OCI-LY1 (cell line): ENCODE measurements around the gene C6orf118.

Experiments used
- H2AFZ ChIP-seq: fragments of 200-600 bp; sonication (generic), shearing (Covaris generic); 2 replicates; pipeline ENCODE4 v1.6.0; 2014; ENCODE audit warnings: antibody characterized with exemption, mild to moderate bottlenecking, low read length
- H3F3A ChIP-seq: fragments of 200-600 bp; sonication (generic), shearing (Covaris generic); 2 replicates; pipeline ENCODE4 v1.6.0; 2014; ENCODE audit warnings: mild to moderate bottlenecking, antibody characterized with exemption, low read length, moderate library complexity; ENCODE audit not compliant: insufficient read depth
- H3K27ac ChIP-seq: fragments of 200-600 bp; sonication (generic); 2 replicates; pipeline ENCODE4 v1.5.1; 2014; ENCODE audit warnings: low read length, mixed run types, mild to moderate bottlenecking, low read depth; ENCODE audit not compliant: poor library complexity, severe bottlenecking
- H3K27me3 ChIP-seq: fragments of 200-600 bp; sonication (generic); 2 replicates; pipeline ENCODE4 v1.6.0; 2014; ENCODE audit warnings: antibody characterized with exemption, mild to moderate bottlenecking, low read length, moderate library complexity; ENCODE audit not compliant: insufficient read depth
- H3K36me3 ChIP-seq: fragments of 200-600 bp; sonication (generic); 2 replicates; pipeline ENCODE4 v1.6.1; 2014; ENCODE audit warnings: mild to moderate bottlenecking, antibody characterized with exemption, low read length, moderate library complexity, mixed read lengths; ENCODE audit not compliant: insufficient read depth
- H3K4me1 ChIP-seq: fragments of 200-600 bp; sonication (generic); 2 replicates; pipeline ENCODE4 v1.5.1; 2014; ENCODE audit warnings: mild to moderate bottlenecking, low read length, moderate library complexity; ENCODE audit not compliant: insufficient read depth, severe bottlenecking
- H3K4me2 ChIP-seq: fragments of 200-600 bp; sonication (generic), shearing (Covaris generic); 2 replicates; pipeline ENCODE4 v1.6.1; 2014; ENCODE audit warnings: low read length
- H3K4me3 ChIP-seq: fragments of 200-600 bp; sonication (generic); 2 replicates; pipeline ENCODE4 v1.5.1; 2014; ENCODE audit warnings: low read length, low read depth, mild to moderate bottlenecking, mixed read lengths; ENCODE audit not compliant: poor library complexity, severe bottlenecking
- H3K79me2 ChIP-seq: fragments of 200-600 bp; shearing (Covaris generic); 2 replicates; pipeline ENCODE4 v1.6.1; 2016; ENCODE audit warnings: mixed run types, low read length, mixed read lengths; ENCODE audit not compliant: insufficient read depth
- H3K9ac ChIP-seq: fragments of 200-600 bp; sonication (generic), shearing (Covaris generic); 2 replicates; pipeline ENCODE4 v1.6.1; 2014; ENCODE audit warnings: mild to moderate bottlenecking, low read length, mixed read lengths
- H3K9me2 ChIP-seq: fragments of 200-600 bp; sonication (generic), shearing (Covaris generic); 2 replicates; pipeline ENCODE4 v1.6.1; 2014; ENCODE audit warnings: low read depth, mild to moderate bottlenecking, low read length, mixed read lengths
- H3K9me3 ChIP-seq: fragments of 200-600 bp; shearing (Covaris generic); 2 replicates; pipeline ENCODE4 v1.6.1; 2014; ENCODE audit warnings: low read length, mixed read lengths
- H4K20me1 ChIP-seq: fragments of 200-600 bp; sonication (generic), shearing (Covaris generic); 2 replicates; pipeline ENCODE4 v1.6.0; 2016; ENCODE audit warnings: mild to moderate bottlenecking, low read length; ENCODE audit not compliant: insufficient read depth
- EZH2 ChIP-seq: fragments of 200-600 bp; sonication (generic), shearing (Covaris generic); IDR thresholded peaks from 2 replicates; pipeline ENCODE4 v1.8.0; 2017; ENCODE audit warnings: borderline replicate concordance, mixed run types, mild to moderate bottlenecking, antibody characterized with exemption, low read length, moderate library complexity, mixed read lengths
- TF ChIP-seq, protein P1 (sequence below): fragments of 200-600 bp; sonication (generic), shearing (Covaris generic); IDR thresholded peaks from 2 replicates; pipeline ENCODE4 v1.5.1; 2017; ENCODE audit warnings: mild to moderate bottlenecking, antibody characterized with exemption, low read length, moderate library complexity, mixed read lengths

C6orf118 gene

DNA sequence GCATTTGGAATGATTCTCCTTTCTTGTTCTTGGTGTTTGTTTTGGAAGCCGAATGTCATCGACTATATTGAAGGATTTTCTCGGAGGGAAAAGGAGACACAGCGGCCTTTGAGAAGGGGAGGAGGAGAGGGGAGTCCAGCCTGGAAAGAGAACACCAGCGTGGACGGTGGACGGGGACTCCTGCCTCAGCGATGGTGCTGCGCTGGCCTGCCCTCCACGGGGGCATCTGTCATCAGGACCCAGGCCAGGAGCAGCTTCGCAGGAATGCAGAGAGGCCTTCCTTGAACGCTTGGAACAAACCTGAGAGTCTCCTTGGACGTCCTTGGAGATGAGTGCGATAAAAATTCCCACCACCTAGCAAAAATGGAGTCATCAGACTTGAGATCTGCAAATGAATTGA lies 8.3 kb upstream of the C6orf118 start:
- no peaks in the 10 kb centered on the region for H3K27me3 ChIP-seq
- no peaks in the 10 kb centered on the region for H3K4me1 ChIP-seq
- no peaks in the 10 kb centered on the region for H3K9me3 ChIP-seq
- H3K27ac ChIP-seq, result no peak overlapping the region
- no peak overlapping the region for H3K9ac ChIP-seq
- no peak overlapping the region for H2AFZ ChIP-seq
- H3K9me2 ChIP-seq, result no peaks in the 10 kb centered on the region
- no peak overlapping the region for H3K4me2 ChIP-seq
- H3F3A ChIP-seq, result no peaks in the 10 kb centered on the region
- no peak overlapping the region for H3K4me3 ChIP-seq
- TF ChIP-seq EZH2, result no peak
- TF ChIP-seq, protein P1, sequence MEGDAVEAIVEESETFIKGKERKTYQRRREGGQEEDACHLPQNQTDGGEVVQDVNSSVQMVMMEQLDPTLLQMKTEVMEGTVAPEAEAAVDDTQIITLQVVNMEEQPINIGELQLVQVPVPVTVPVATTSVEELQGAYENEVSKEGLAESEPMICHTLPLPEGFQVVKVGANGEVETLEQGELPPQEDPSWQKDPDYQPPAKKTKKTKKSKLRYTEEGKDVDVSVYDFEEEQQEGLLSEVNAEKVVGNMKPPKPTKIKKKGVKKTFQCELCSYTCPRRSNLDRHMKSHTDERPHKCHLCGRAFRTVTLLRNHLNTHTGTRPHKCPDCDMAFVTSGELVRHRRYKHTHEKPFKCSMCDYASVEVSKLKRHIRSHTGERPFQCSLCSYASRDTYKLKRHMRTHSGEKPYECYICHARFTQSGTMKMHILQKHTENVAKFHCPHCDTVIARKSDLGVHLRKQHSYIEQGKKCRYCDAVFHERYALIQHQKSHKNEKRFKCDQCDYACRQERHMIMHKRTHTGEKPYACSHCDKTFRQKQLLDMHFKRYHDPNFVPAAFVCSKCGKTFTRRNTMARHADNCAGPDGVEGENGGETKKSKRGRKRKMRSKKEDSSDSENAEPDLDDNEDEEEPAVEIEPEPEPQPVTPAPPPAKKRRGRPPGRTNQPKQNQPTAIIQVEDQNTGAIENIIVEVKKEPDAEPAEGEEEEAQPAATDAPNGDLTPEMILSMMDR, result no peak
- H3K79me2 ChIP-seq, result no peaks in the 10 kb centered on the region
- no peaks in the 10 kb centered on the region for H3K36me3 ChIP-seq
- H4K20me1 ChIP-seq, result no peaks in the 10 kb centered on the region

DNA sequence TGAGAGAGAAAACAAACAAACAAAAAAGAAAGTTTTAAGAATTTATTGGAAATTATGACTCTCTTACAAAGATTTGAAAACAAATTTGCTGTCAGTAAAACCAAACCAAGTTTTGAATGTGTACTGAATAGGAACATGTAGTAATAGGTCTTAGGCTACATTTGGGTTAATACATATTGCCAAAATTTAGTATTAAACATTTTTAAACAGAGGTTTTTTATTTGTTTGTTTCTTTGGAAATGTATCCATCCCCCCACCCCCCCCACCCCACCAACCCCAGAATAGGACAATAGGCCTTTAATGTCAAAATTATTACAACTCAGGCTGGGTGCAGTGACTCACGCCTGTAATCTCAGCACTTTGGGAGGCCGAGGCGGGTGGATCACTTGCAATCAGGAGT lies 2.5 kb downstream of the C6orf118 start:
- no peaks in the 10 kb centered on the region for H3K79me2 ChIP-seq
- H2AFZ ChIP-seq, result no peak overlapping the region
- H3K9me3 ChIP-seq, result no peaks in the 10 kb centered on the region
- H3F3A ChIP-seq, result no peaks in the 10 kb centered on the region
- no peak overlapping the region for H3K4me3 ChIP-seq
- no peaks in the 10 kb centered on the region for H3K9me2 ChIP-seq
- no peaks in the 10 kb centered on the region for H3K4me1 ChIP-seq
- no peaks in the 10 kb centered on the region for H3K36me3 ChIP-seq
- no peak overlapping the region for H3K9ac ChIP-seq
- no peaks in the 10 kb centered on the region for H3K27me3 ChIP-seq
- TF ChIP-seq EZH2, result no peak
- TF ChIP-seq, protein P1, result no peak
- no peak overlapping the region for H3K4me2 ChIP-seq
- H3K27ac ChIP-seq, result no peak overlapping the region
- H4K20me1 ChIP-seq, result no peaks in the 10 kb centered on the region

DNA sequence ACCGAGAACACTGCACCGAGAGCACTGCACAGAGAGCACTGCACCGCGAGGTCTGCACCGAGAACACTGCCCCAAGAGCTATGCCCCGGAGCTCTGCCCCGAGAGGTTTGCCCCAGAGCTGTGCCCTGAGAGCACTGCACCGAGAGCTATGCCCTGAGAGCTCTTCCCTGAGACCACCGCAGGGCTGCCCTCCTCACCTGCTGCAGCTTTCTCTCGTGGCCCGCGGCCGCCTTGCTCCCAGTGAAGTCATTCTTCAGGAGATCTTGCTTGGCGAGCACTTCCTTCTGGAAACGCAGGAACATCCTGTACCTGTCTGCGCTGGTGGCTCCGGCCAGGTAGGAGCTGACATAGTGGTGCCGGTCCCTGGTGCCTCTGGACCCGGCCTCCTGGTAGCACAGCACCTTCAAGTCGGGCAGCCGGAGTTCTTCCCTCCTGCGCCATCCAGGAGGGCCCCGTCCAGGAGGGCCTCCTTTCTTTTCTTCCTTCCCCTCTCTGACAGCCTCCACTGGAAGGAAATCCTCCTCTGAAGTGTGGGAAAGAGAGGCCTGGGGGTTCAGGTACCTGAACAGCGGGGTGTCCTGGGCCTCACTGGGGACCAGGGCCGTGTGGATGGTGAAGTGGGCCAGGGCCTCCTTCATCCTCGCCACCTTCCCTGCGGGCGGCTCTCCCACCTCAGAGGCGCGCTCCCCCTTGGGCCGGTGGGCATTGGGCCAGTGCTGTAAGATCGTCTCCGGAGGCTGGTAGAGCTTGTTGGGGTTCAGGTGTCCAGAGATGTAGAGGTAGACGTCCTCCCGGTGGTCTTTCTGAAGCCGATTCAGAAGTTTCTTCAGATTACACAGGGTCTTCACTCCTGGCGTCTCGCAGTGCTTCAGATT lies 7.8 kb downstream of the C6orf118 start:
- Histone ChIP-seq H3K27me3 (no peaks in the 10 kb centered on the region), H3K9me2 (no peaks in the 10 kb centered on the region), H3K4me1 (no peaks in the 10 kb centered on the region), H3K9me3 (no peaks in the 10 kb centered on the region), H3K9ac (no peak overlapping the region), H2AFZ (no peak overlapping the region), H3F3A (no peaks in the 10 kb centered on the region), H3K79me2 (no peaks in the 10 kb centered on the region), H3K27ac (no peak overlapping the region), H3K4me2 (no peak overlapping the region), H4K20me1 (no peaks in the 10 kb centered on the region), H3K36me3 (no peaks in the 10 kb centered on the region), H3K4me3 (no peak overlapping the region)
- TF ChIP-seq, protein P1, result no peak
- no peak for TF ChIP-seq EZH2
